CD4-positive, alpha-beta T cell treated with Interleukin-17A for 4 hours (primary cell): Measurements from ENCODE around the gene CCP110.

Source experiments
- DNase-seq: peaks from one replicate; pipeline ENCODE4 v3.0.0-alpha.2; 2020; ENCODE audit warnings: mixed read lengths

Gene CCP110

DNA sequence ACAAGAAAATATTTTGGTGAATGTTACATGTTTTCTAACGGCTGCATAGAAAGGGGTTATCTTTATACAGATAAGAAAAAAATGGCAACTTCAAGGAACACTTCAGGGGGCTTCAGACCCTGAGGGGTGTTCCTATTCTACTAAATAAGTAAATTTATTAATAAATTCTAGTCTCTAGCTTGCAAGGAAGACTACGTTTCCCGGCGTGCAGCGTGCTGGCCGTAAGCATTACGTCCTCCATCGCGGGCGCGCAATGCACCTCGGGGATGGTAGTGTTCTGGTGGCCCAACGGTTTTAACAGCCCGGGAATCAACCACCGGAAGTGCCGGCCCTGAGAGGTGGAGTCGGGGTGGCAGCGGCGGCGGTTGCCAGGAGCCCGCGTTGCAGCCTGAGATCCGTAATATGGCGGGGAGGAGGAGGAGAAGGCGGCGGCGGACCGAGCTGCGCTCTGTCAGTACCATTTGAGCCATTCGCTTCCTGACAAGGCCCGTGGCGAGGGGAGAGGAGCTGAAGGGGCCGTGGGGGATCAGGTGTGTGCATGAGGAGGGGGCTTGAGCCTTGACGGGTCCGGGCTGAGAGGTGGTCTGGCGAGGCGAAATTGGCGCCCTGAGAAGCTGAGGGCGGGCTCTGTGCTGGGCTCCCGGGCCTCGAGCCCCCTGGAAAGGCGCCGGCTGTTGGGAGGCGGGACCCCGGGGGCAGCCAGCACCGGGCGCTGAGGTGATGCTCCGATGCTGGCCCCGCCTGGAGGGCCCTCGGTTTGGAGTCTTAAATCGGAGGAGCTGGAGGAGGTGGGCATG is at the start of gene CCP110:
Gene CCP110, plus strand, starts transcription at position 384 of the 797 bp plus-strand sequence. CDS start 3,940 bp downstream, outside the sequence.
- peak; percentile 95 for DNase-seq

DNA sequence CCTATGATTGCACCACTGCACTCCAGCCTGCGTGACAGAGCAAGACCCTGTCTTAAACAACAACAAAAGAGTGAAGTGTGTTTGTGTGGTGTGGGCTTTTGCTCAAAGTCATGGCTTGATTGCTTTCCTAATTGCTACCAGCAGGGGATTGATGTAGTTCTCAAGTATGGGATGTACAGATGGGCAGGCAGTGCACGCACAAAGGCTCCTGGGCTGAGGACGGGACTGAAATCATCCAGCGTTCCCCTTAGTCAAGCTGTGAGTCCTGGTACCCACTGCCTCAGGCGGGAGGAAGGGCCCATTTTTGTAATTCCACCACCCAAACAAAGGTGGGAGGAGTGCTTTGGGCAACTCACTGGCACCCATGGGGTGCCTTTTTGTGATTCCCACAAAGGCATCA is 49.1 kb upstream of the CCP110 start:
- no peak for DNase-seq

- DNase-seq: no peak
Observed at GRCh38 chr16:19478505-19478904, 45.2 kb upstream of the CCP110 start.

DNA sequence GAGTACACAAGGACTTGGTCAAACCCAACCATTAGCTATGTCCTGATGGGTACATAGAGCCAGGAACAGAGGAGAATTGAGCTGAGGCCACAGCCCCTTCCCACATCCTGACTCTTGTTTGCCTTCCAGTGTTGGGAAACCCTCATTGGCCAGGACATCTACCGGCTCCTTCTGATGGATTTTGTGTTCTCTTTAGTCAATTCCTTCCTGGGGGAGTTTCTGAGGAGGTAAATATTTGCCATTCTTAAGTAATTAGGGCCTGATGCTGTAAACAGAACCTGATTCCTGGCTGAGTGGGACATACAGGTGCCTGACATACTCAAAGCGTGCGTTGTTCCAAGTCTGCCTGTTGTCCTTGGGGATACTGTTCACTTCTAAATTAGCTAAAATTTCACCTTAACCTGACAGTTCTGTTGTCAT is 44.4 kb upstream of the CCP110 start:
- no peak for DNase-seq

DNA sequence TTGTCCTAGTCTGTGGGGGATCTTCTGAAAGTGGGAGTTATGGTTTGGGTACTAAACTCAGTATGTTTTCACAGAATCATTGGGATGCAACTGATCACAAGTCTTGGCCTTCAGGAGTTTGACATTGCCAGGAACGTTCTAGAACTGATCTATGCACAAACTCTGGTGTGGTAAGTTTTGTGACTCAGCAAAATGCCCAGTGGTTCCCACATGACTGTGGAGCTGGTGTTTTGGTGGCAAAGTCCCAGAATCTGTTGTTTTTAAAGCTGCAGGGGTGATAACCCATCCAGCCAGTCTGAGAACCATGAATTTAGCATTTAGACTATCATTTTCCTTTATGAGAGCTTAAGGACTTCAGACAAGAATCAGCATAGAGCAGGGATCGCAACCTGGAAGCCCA is 42.4 kb upstream of the CCP110 start:
- no peak for DNase-seq

DNA sequence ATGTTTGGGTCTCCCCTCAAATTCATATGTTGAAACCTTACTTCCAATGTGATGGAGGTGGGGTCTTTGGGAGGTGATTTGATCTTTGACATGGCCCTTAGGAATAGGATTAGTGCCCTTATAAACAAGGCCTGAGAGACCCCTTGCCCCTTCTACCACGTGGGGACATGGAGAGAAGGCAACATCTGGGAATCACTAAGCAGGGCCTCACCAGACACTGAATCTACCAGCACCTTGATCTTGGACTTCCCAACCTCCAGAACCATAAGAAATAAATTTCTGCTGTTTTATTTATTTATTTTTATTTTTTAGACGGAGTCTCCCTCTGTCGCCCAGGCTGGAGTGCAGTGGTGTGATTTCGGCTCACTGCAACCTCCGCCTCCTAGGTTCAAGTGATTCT is 42.0 kb upstream of the CCP110 start:
- DNase-seq: no peak

- DNase-seq: no peak
Observed at GRCh38 chr16:19482291-19482690, 41.5 kb upstream of the CCP110 start.

DNA sequence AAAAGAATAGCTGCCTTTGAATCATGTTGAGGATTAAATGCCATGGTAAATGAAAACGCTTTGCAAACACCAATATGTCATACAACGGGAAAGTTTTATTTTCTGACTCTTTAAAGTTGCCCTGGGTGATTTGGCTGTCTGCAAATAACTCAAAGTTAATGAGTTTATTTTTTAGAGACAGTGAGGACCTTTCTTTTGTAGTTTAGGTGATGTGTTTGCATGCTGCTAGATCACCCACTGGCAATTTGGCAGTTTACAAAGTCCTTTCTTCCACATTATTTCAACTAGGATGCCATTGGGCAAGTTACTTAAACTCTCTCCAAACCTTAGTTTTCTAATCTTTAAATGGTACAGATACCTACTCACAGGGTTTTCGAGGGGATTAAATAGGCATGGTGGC is 39.6 kb upstream of the CCP110 start:
- no peak for DNase-seq

GRCh38 chr16:19485611-19486010 is 38.1 kb upstream of the CCP110 start:
- no peak for DNase-seq

DNA sequence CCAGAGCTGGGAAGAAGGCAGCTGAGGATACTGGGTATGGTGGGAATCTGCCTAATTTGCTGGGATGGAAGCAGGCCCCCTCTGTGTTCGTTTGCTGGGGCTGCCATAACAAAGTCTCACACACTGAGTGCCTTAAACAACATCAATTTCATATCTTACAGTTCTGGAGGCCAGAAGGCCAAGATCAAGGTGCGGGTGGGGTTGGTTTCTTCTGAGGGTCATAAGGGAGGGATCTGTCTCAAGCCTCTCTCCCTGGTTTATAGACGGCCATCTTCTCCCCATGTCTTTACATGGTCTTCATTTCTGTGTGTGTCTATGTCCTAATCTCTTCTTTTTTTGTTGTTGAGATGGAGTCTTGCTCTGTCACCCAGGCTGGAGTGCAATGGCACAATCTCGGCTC is 37.7 kb upstream of the CCP110 start:
- no peak for DNase-seq

DNA sequence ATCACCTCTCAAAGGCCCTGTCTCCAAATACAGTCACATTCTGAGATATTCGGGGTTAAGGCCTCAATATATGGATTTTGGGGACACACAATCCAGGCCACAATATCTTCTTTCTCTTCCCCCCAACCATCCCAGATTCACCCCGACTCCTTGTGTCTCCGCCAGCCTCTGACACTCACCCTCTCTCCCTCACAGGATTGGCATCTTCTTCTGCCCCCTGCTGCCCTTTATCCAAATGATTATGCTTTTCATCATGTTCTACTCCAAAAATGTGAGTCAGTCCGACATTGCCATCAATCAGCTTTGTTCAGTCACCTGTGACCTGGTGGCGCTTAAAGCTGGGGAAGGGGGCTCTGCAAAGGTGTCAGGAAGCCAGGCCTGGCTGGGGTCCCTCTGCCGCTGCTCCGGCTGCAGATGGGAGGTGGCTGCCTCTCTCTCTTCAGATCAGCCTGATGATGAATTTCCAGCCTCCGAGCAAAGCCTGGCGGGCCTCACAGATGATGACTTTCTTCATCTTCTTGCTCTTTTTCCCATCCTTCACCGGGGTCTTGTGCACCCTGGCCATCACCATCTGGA is 36.9 kb upstream of the CCP110 start:
- DNase-seq: no peak

DNA sequence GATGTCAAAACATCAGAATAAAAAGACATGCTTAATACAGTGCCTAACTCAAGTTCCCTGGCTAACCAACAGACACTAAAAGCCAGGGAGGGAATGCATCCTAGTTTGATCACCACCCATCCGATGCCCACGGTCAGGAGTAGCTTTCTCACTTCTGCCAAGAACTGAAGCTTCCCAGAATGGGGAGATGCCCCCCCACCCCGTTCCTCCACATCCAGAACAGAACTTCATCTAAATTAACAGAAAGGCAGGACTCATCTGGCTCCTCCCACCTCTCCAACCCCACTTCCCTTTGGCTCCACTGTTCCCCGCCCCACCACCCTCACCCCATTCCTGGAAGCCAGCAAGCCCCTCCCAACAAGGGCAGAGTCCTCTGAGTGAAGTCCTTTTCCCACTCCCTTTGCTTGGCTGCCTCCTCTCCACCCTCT is 35.5 kb upstream of the CCP110 start:
- no peak for DNase-seq

DNA sequence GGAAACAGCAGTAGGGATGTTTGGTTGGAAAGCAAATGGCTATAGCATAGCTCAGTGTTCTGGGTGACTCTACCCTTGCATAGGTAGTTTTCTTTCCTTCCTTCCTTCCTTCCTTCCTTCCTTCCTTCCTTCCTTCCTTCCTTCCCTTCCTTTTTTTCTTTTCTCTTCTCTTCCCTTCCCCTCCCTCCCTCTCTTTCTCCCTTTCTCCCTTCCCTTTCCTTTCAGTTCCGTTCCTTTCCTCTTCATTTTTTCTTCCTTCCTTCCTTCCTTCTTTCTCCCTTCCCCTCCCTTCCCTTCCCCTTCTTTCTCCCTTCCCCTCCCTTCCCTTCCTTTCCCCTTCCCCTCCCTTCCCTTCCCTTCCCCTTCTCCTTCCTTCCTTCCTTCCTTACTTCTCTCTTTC is 33.1 kb upstream of the CCP110 start:
- no peak for DNase-seq

DNA sequence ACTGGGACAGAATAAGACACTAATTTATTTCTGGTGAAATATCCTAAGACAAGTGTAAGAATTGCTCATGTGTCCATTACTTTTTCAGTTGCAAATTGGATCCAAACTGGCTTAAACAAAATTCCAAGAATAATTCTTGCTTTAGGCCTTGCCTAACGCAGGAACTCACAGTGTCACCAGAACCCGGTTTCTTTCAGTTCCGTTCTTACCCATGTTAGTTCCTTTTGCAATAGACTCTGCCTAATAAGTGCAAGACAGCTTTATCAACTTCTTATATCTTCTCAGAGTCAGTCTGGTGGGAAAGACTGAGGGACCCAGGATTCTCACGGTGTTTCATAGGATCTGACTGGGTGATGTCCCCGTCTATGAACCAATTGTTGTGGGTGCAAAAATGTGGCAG is 26.6 kb upstream of the CCP110 start:
- DNase-seq: no peak

GRCh38 chr16:19499006-19499405 is 24.7 kb upstream of the CCP110 start:
- DNase-seq: no peak

- no peak for DNase-seq
Observed at GRCh38 chr16:19499481-19499880, 24.3 kb upstream of the CCP110 start.

DNA sequence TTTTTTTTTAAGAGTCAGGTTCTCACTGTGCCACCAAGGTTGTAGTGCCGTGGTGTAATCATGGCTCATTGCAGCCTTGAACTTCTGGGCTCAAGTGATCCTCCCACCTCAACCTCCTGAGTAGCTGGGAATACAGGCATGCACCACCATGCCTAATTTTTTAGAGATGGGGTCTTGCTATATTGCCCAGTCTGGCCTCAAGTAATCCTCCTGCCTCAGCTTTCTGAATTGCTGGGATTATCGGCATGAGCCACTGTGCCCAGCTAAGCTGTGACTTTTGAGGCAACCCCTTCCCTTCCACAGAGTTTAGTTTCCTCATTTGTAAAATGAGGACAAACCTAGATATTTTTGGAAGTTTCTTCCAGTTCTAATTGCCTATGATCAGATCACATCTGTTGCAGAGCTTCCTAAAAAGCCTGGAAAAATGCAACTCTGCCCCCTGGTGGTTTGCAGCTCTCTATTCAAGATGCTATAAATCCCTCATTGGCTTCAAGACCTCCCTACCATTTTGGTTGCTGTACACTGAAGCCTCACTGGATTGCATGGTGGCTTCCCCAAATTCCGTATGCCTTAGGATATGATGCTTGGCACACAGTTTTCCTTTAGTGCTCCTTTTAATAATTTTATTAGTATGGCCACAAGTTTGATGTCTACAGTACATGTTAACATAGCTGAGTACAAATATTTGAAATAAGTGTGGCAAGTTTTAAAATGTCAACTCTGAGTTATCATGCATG is 21.2 kb upstream of the CCP110 start:
- peak; percentile 77 for DNase-seq

GRCh38 chr16:19503461-19504075 is 20.2 kb upstream of the CCP110 start:
- no peak for DNase-seq

DNA sequence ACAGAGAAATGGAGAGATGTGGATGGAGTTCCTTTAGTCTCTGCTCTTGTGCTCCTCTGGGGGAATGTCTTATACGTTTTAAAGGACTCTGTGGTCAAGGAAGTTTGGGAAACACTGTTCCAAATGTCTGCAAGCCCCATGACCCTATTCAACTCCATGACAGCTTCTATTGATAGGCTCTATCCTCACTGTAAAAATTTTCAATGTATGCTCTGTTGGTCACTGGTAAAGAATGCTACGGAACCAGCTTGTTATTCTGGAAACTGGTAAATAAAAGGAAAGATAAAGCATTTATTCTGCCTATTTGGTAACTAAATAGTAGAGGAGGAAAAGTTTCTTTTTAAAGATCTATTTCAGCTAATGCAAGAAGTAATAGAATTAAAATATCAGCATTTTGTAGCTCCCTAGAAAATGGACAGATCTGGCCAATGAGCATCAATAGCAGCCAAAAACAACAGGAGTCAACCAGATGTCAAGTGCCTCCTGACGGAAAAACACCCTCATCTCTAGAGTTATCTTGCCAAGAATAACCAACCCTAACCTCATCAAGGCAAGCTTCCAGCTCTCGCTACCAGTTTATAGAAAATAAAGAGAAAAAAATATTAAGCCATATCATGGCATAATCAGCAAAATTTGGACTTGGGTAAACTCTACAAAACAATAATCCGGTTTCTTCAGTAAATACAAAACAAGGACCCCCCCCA is 18.0 kb upstream of the CCP110 start:
- DNase-seq: no peak

GRCh38 chr16:19506965-19507364 is 16.8 kb upstream of the CCP110 start:
- DNase-seq: no peak

DNA sequence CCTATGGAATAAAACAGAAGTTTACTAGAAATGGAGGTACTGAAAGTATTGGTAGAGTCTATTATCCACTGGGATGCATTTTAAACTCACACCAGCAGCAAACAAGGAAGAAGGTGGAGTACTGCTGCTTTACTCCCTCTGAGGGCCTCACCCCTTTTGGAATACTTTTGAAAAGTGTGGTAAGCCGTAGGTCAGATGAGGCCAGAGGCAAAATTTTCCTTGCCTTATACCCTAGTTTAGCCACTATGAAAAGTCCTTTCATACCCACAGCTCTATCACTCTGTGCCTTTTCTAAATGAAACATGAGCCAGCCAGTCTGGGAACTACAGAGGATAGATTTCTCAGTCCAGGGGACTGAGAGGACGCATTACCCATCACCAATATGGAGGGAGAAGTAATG is 15.9 kb upstream of the CCP110 start:
- no peak for DNase-seq

DNA sequence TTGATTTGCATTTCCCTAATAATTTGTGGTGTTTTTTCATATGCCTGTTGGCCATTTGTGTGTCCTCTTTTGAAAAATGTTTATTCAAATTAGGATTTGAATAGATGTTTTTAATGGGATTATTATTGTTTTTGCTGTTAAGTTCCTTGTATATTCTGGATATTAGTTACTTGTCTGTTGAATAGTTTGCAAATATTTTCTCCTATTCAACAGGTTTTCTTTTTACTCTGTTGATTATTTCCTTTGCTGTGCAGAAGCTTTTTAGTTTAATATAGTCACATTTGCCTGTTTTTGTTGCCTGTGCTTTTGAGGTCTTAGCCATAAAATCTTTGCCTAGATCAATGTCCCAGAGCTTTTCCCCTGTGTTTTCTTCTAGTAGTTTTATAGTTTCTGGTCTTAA is 11.4 kb upstream of the CCP110 start:
- DNase-seq: no peak
